CD1c-positive myeloid dendritic cell (primary cell): ENCODE measurements around the gene MIPOL1.
"Not testable (repeated sequence)": the region's sequence is repeated elsewhere in the genome, so short reads cannot be mapped to it uniquely, and the experiment has no call there.

Source experiments
- DNase-seq: peaks from one replicate; pipeline ENCODE4 v3.0.0-alpha.2; 2016; ENCODE audit errors: extremely low spot score

Gene MIPOL1

DNA sequence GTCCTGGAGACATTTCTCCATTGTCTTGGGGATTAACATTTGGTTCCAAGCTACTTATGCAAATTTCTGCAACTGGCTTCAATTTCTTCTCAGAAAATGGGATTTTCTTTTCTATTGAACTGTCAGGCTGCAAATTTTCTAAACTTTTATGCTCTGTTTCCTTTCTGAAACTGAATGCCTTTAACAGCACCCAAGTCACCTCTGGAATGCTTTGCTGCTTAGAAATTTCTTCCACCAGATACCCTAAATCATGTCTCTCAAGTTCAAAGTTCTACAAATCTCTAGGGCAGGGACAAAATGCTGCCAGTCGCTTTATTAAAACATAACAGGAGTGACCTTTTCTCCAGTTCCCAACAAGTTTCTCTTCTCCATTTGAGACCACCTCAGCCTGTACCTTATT is 264.7 kb downstream of the MIPOL1 start:
- DNase-seq = not testable (repeated sequence)

DNA sequence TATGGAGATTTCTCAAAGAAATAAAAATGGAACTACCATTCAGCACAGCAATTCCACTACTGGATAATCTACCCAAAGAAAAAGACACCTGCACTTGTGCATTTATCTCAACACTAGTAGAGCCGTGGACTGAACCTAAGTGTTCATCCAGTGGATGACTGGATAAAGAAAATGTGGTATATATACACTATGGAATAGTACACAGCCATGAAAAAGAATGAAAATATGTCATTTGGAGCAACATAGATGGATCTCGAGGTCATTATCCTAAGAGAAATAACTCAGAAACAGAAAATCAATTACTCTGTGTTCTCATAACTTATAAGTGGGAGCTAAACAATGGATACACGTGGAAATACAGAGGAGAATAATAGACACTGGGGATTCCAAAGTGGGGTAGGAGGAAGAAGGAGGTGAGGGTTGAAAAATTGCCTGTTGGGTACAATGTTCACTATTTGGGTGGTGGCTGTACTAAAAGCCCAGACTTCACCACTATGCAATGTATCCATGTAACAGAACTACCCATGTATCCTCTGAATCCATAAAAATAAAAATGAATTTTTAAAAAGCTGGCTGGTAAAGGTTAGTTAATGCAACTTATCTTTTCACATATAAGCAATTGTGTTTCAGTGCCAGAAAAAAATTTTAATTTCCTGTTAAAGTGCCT is 266.6 kb downstream of the MIPOL1 start:
- DNase-seq = no peak

GRCh38 chr14:37466003-37466622 is 268.4 kb downstream of the MIPOL1 start:
- DNase-seq = no peak

- no peak for DNase-seq
Measured at GRCh38 chr14:37466623-37467088, 268.9 kb downstream of the MIPOL1 start.

- DNase-seq = no peak
Measured at GRCh38 chr14:37469650-37470049, 271.9 kb downstream of the MIPOL1 start.

- no peak for DNase-seq
Measured at GRCh38 chr14:37470251-37470650, 272.5 kb downstream of the MIPOL1 start.

- DNase-seq = no peak
Measured at GRCh38 chr14:37472906-37473305, 275.2 kb downstream of the MIPOL1 start.

GRCh38 chr14:37474191-37474590 is 276.5 kb downstream of the MIPOL1 start:
- DNase-seq = no peak

DNA sequence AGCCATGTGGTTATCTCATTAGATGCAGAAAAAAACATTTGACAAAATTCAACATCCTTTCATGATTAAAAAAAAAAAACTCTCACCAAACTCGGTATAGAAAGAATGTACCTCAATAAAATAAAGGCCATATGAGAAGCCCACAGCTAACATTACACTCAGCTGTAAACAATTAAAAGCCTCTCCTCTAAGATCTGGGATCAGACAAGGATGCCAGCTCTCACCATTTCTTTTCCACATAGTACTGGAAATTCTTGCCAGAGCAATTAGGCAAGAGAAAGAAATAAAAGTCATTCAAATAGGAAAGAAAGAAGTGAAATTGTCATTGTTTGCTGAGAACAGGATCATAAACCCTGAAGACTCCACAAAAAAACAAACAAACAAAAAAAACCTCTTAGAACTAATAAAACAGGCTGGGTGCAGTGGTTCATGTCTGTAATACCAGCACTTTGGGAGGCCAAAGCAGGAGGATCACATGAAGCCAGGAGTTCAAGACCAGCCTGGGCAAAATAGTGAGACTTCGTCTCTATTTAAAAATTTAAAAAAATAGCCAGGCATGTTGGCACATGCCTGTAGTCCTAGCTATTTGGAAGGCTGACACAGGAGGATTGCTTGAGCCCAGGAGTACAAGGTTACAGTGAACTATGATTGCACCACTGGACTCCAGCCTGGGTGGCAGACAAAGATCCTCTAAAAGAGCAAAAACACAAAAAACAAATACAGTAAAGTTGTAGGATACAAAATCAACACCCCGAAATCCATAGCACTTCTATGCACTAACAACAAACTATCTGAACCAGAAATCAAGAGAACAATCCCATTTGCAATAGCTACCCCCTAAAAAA is 282.9 kb downstream of the MIPOL1 start:
- DNase-seq = no peak

DNA sequence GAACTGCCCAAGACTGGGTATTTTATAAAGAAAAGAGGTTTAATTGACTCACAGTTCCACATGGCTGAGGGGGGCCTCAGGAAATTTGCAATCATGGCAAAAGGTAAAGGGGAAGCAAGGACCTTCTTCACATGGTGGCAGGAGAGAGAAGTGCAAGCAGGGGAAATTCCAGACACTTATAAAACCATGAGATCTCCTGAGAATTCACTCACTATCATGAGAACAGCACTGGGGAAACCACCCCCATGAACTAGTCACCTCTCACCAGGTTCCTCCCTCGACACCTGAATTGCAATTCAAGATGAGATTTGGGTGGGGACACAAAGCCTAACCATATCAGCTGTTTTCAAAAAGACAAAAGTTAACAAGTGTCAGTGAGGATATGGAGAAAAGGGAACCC is 284.7 kb downstream of the MIPOL1 start:
- no peak for DNase-seq

- DNase-seq = no peak
Measured at GRCh38 chr14:37483672-37484071, 285.9 kb downstream of the MIPOL1 start.

- no peak for DNase-seq
Measured at GRCh38 chr14:37490607-37491006, 292.9 kb downstream of the MIPOL1 start.

DNA sequence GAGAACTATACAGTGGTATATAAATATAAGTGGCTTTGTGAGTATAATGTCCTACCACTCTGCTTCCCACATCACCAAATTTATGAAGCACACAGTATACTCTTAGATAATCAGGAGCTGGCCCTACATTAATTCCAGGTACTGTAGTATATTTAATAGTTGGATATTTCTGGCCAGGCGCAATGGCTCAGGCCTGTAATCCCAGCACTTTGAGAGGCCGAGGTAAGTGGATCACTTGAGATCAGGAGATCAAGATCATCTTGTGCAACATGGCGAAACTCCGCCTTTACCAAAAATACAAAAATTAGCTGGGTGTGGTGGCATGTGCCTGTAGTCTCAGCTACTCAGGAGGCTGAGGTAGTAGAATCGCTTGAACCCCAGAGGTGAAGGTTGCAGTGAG is 293.3 kb downstream of the MIPOL1 start:
- DNase-seq = no peak

GRCh38 chr14:37493606-37494005 is 295.9 kb downstream of the MIPOL1 start:
- DNase-seq = no peak

DNA sequence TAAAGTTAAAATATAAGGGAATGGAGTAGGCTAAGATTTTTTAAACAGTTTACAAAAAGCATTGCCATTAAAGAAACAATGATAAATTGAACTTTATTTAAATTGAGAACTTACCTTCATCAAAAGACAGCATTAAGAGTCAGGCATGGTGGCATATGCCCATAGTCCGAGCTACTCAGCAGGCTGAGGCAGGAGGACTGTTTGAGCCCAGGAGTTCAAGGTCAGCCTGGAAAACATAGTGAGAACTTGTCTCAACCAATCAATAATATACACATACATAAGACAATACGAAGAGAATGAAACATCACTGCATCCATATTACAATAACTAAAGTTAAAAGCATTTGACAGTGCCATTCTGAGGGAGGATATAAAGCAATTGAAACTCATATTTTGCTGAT is 299.7 kb downstream of the MIPOL1 start:
- no peak for DNase-seq

DNA sequence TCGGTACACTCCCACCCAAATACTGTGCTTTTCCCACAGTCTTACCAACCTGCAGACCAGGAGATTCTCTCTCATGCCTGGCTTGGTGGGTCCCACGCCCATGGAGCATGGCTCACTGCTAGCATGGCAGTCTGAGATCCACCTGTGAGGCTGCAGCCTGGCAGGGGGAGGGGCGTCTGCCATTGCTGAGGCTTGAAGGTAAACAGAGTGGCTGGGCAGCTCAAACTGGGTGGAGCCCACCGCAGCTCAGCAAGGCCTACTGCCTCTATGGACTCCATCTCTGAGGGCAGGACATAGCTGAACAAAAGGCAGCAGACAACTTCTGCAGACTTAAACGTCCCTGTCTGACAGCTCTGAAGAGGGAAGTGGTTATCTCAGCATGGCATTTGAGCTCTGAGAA is 304.1 kb downstream of the MIPOL1 start:
- DNase-seq = no peak

- DNase-seq = no peak
Measured at GRCh38 chr14:37508503-37508902, 310.8 kb downstream of the MIPOL1 start.

- no peak for DNase-seq
Measured at GRCh38 chr14:37512173-37512572, 314.4 kb downstream of the MIPOL1 start.

GRCh38 chr14:37515771-37516170 is 318.0 kb downstream of the MIPOL1 start:
- DNase-seq = no peak

DNA sequence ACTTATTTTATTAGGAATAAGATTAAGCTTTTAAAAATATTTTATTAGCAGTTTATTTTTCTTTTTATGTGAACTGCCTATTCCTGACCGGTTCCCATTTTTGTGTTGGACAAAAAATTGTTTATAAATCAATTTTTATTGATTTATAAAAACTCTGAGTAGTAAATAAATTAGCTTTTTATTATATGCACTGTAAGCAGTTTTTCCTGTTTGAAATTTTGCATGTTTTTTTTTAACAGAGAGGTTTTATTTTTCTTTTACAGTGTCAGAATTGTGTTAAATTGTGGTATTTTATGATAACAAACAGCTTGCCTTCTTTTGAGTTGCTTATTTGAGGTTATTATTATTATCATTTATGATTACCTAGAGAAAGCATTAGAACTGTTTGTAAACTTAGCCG is 329.3 kb downstream of the MIPOL1 start:
- no peak for DNase-seq

DNA sequence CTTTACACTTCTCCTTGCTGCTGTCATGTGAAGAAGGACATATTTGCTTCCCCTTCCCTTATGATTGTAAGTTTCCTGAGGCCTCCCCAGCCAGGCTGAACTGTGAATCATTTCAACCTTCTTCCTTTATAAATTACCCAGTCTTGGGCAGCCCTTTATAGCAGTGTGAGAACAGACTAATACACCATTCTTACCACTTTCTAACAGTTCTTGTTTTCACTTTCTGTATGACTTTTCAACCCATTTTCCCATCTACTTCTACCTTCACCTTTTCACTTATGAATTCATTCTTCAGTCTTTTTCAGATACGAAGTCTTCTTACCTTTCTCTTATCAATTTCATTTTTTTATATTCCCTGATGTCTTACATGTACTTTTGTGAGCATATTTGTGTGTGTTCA is 342.3 kb downstream of the MIPOL1 start:
- no peak for DNase-seq

DNA sequence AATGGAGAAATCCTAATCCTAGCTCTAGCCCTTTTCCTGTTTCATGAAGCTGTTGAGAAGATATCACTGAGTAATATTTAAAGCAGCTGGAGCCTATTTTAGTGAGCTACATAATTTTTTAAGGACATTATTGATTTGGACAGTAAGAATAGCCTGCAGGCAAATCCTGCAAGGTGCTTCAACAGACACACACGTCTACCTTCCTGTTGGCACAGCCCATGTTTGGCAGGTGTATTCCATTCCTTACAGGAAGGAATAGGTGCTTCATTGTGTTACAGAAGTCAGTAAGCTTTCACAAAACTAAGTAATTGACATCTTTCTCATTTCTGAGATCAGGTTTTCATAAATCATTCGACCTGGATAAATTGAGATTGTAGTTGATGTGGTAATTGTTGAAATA is 346.7 kb downstream of the MIPOL1 start:
- no peak for DNase-seq

DNA sequence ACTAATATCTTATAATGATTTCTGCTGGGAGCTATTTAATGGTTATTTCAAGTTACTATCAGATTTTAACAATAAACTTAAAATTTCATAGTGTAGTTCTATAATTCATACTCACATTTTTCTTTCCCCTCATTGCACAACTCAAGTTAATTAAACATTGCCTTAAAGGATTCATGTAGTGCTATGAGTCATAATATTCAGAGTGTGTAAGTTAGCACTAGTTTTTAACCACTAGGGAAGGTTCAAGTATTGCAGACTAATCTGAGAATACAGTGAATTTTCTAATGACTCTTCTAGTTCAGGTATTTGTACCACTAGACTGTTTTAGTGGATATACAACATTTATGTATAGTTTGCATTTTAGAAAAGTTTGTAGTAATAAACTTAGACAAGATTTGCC is 347.4 kb downstream of the MIPOL1 start:
- DNase-seq = no peak
